ENCODE results near the gene NTMT1.

NTMT1 gene

DNA sequence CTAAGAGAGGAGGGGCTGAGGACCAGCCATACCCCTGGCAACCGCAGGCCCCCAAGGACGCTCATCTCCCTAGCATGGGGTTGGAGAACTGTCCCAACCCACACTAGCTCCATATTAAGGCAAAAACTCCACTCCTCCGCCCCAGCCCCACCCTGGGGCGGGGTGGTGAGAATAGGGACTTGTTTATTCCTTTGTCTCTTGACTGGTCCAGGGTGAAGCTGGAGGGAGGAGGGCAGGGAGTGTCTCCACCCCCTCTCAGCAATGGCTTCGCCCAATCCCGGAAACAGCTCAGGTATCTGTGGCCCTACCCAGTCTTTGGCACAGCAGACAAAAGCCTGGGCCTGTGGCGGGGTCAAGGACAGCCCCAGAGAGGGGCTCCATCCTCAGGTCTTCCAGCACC is 56.4 kb downstream of the NTMT1 start:
- no peak for DNase-seq

DNA sequence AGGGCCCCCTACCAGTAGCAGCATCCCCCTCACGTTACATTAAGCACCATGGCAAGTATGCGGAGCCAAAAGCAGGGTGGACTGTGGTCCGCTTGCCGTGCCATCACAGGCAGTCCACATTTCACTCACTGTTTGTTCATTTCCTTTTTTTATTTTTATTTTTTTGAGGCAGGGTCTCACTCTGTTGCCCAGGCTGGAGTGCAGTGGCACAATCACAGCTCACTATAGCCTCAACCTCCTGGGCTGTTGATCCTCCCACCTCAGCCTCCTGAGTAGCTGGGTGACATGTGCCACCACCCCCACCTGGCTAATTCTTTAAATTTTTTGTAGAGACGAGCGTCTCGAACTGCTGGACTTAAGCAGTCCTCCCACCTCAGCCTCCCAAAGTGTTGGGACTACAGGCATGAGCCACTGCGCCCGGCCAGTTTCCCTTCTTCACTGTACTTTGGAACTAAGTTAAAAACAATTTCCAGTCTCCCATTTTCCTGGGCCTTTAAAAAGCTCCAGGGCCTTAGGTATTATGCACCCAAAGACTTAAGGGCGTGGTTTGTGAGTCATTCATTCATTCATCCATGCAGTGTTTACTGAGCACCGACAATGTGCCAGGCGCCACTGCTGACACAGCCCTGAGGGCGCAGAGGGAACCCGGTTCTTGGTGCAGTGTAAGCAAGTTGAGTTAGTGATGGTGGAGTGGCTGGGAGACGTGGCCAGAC is 59.4 kb downstream of the NTMT1 start:
- DNase-seq, result peak; percentile 50

Measured in fibroblast of skin of right biceps (primary cell).